Cortex of kidney (tissue), 1 donor: ENCODE measurements around the gene PTPRG.

Experiments
- DNase-seq: peaks from one replicate; lab custom pipeline; 2025; lab: John Stamatoyannopoulos, UW

The PTPRG gene

DNA sequence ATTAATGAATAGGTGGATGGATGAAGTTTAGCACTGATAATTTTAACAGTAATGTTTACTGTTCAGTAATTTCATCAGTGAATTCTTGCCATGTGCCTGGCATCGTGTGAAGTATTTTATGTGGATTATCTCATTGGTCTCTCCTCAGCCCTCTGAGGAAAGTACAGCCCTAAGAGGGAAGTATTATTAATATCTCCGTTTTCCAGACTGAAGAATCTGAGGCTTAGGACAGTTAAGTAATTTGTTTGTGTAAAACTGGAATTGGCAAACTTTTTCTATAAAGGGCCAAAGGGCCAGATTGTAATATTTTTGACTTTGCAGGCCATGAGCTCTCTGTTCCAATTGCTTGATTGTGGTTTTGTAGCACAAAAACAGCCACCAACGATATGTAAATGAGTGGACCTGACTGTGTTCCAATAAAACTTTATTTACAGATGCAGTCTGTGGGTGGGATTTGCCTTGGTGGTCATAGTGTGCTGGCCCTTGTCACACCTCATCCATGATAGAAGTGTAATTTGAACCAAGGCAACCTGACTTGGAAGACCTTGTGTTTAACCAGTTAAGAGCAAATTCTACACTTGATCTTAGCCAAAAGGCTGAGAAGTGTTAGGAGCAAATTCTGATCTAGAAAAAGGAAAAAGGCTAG, 556.7 kb downstream of the PTPRG start:
- no peak for DNase-seq

- no peak for DNase-seq
Measured at GRCh38 chr3:62119139-62119538, 557.8 kb downstream of the PTPRG start.

- DNase-seq = no peak
Measured at GRCh38 chr3:62122819-62123218, 561.4 kb downstream of the PTPRG start.

DNA sequence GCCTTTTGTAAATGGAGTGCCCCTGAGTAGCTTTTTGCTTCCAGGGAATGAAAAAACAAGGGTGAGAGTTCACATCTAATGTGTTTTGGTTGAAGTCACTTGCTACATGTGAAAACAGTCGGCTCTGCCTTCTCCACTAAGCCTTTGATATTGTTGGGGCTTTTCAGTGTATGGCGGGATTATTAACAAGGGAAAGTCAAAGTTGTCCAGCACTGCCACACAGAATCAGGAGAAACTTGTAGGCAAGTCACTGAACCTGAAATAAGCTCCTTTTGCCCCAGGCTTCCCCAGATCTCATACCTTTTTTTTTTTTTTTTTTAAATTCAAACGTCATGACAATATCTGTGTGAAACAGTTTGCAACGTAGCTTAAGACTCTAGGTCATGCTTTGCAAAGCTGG, 564.0 kb downstream of the PTPRG start:
- no peak for DNase-seq

GRCh38 chr3:62127116-62127515, 565.7 kb downstream of the PTPRG start:
- no peak for DNase-seq

- DNase-seq = no peak
Measured at GRCh38 chr3:62128051-62128450, 566.7 kb downstream of the PTPRG start.

GRCh38 chr3:62128681-62129080, 567.3 kb downstream of the PTPRG start:
- no peak for DNase-seq

DNA sequence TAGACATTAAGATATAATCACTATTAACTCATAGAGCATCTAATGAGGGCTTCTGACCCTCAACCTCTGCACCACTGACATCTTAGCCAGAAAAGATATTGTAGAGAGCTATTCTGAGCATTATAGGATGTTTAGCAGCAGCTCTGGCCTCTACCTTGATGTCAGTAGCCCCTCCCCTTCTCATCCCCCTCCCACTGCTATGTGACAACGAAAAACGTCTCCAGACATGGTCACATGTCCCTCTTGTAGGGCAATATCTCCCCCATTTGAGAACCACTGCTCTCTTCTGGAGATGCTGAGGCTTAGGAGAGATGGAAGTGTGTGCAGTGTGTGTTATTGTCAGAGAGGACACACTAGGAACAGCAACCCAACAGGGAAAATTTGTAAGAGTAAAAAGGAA, 569.7 kb downstream of the PTPRG start:
- DNase-seq = no peak

- DNase-seq = no peak
Measured at GRCh38 chr3:62131620-62132019, 570.2 kb downstream of the PTPRG start.

- no peak for DNase-seq
Measured at GRCh38 chr3:62132027-62132602, 570.7 kb downstream of the PTPRG start.

DNA sequence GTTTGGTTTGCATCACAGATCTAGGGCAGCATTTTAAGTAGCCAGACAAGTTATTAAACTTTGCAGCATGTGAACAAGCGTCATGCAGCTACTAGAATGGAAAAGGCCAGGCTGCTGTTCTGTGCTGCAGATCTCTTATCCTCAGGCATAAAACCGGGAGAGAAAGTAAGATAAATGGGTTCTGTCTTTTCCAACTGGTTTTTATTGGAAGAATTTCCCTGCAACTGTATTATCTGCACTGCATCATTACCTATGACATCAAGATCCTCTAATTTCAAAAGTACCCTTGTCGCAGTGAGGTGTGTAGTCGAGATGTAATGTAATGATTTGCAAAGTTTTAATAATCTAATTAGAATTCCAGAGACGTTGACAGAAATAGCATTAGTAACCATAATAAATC, 571.6 kb downstream of the PTPRG start:
- no peak for DNase-seq

- no peak for DNase-seq
Measured at GRCh38 chr3:62134061-62134496, 572.7 kb downstream of the PTPRG start.

- no peak for DNase-seq
Measured at GRCh38 chr3:62135741-62136140, 574.4 kb downstream of the PTPRG start.

GRCh38 chr3:62139957-62140356, 578.6 kb downstream of the PTPRG start:
- DNase-seq = no peak

DNA sequence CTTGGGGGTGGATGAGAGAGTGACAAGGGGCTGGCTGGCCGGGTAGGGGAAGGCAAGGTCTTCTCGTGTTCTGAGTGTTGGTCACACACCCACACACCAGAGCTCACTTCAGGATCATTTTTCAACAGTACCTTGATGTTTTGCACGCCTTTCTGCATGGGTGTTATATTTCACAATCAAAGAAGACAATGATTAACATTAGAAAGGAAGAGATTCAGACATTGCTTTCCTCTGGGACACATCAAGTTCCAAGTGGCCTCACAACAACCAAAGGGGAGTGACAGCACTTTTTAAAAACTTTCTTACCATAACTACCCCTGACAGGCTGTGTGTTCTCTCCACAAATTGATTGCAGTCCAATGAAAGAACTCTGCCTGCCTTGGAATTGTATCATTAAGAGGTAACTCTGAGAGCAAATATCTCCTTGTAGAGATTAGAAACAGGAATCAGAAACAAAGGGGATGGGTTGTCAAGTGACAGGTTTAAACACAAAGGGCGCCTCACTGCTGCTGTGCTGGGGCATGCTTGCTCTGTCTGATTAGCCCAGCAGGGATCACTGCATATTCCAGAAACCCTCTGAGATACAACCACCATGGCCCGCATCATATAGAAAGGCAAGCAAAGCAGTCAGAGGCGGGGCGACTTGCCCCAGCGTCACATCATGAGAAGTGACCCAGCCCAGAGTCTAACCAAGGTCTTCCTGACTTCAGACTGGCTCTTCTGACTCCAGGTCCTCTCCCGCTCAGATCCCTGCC, 581.1 kb downstream of the PTPRG start:
- no peak for DNase-seq

DNA sequence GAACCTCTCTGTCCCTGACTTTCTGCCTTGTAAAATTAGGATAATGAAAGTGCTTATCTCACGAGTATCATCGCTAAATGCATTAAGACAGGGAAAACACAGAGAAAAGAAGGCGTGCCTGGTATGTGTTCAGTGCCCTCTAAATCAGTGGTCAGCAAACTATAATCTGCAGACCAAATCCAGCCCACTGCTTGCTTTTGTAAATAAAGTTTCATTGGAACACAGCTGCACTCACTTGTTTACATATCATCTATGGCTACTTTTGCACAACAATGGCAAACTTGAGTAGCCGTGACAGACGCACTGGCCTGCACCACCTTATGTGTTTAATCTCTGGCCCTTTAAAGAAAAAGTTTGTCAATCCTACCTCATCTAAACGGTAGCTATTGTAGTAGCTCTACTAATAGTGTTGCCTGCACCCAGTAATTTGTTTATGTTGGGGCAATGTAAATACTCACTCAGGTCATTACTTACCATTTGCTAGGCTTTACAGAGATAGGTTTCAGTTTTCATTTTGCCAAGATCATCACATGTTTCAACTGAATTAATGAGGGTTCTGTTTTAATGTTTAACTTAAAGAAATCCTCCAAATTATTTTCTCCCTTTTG, 582.6 kb downstream of the PTPRG start:
- no peak for DNase-seq

DNA sequence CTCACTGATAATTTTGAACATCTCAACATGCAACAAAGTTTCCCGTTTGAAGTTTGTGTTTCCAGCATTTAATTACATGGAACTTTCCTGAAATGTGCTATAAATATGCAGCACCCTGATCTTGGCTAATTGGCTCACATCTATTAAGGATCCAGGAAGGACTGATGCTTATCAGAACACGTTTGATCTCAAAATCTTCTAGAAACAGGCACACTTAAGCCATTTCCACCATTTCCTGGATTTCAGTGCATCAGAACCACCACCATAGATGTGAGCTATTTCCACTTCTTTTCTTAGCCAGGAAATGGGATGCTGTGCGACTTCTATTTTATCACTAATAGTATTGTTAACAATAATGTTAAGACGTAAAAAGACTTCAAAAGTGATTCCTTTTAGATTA, 583.1 kb downstream of the PTPRG start:
- DNase-seq = no peak

DNA sequence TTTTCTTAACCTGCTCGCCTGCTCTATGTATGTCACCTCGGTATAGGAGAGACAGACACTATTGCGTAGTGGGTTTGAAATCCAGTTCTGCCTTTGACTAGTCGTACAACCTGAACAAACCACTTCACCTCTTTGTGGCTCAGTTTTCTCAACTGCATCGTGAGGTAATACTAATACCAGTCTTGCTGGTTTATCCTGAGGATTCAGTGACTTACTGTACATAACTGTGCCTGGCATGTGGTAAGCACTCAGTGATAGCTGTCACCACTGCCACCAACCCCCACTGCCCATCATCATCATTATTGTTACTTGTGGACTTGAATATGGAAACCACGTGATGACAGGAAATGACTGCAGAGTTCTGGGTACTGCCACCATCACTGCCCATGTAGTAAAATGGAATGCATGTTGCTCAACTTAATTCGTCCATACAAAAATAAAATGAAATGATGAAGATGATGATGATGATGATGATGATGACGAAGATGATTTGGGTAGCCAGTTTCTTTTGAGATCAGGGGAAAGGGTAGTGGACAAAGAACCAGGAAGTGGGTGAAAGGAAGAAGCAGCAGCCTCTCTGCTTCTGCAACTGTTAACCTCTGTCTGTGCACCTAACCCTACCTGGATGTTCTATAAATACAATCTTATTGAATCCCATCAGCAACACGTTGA, 583.9 kb downstream of the PTPRG start:
- no peak for DNase-seq

GRCh38 chr3:62149539-62149938, 588.2 kb downstream of the PTPRG start:
- DNase-seq = no peak

DNA sequence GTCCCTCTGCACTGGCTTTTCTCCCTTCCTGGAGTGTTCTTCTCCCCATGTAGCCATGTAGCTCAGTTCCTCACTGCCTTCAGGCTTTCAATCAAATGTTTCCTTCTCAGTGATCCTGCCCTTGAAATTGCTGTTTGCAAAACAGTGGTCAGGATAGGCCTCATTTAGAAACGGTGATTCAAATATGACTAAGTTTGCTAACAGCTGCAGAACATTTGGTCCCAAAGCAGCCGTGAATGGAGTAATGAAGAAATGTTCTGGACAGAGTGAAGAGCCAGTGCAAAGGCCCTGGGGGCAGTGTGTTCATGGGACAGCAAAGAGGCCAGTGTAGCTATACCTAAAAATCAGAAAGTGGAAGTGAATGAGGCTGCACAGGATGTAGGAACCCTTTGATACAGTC, 588.6 kb downstream of the PTPRG start:
- DNase-seq = no peak

DNA sequence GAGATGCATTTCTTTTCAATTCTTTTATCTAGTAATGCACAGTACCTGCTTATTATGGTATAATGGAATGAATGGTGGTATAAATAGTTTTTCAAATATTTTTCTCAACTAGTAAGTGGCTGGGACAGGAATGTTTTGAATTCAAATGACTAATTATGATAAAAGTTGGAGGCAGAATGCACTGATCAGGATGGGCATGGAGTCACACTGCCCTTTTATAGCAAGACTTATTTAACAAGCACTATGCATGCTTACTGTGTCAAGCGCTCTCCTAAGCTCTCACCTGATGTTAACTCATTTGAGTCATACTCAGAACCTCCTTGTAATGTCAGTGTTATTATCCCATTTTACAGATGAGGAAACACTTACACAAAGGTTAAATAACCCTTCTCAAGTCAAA, 590.2 kb downstream of the PTPRG start:
- DNase-seq = no peak

- no peak for DNase-seq
Measured at GRCh38 chr3:62153231-62153630, 591.9 kb downstream of the PTPRG start.
